GM23338 (cell line): ENCODE data around the gene ATG4C. TPM values are rescaled to one million over a fixed set of nuclear protein-coding genes. Genes with fewer than 3 reads are reported as not detected.

Experiments used
- ATAC-seq: fragments of 200-7000 bp; cut with Tn5 transposase; 3 replicates; pipeline ENCODE4 v1.9.1; 2020
- DNase-seq: peaks from one replicate; pipeline ENCODE4 v3.0.0-alpha.2; 2015; ENCODE audit warnings: low spot score
- H2AFZ ChIP-seq: fragments of 200-600 bp; sonication (generic); 2 replicates; pipeline ENCODE4 v1.8.0; 2016; ENCODE audit warnings: antibody characterized with exemption, mild to moderate bottlenecking, moderate library complexity
- H3F3A ChIP-seq: fragments of 200-600 bp; sonication (generic); replicated peaks from 2 replicates; pipeline ENCODE4 v1.8.0; 2017; ENCODE audit warnings: antibody characterized with exemption, mixed run types, low read depth
- H3K27ac ChIP-seq: fragments of 200-600 bp; sonication (generic); 2 replicates; pipeline ENCODE4 v1.6.1; 2016; ENCODE audit warnings: low read depth
- H3K27me3 ChIP-seq: fragments of 200-600 bp; sonication (generic); 2 replicates; pipeline ENCODE4 v1.8.0; 2016; ENCODE audit warnings: mild to moderate bottlenecking, mixed run types, moderate library complexity; ENCODE audit not compliant: insufficient read depth
- H3K36me3 ChIP-seq: fragments of 200-600 bp; sonication (generic); 2 replicates; pipeline ENCODE4 v1.8.0; 2016; ENCODE audit warnings: mild to moderate bottlenecking; ENCODE audit not compliant: insufficient read depth
- H3K4me1 ChIP-seq: fragments of 200-600 bp; sonication (generic); 2 replicates; pipeline ENCODE4 v1.8.0; 2016; ENCODE audit warnings: mild to moderate bottlenecking, moderate library complexity; ENCODE audit not compliant: insufficient read depth
- H3K4me2 ChIP-seq: fragments of 200-600 bp; sonication (generic); 2 replicates; pipeline ENCODE4 v1.7.1; 2017; ENCODE audit warnings: mixed run types
- H3K4me3 ChIP-seq: fragments of 200-600 bp; sonication (generic); 2 replicates; pipeline ENCODE4 v1.6.1; 2016; ENCODE audit warnings: mixed run types
- H3K79me2 ChIP-seq: fragments of 200-600 bp; sonication (generic); replicated peaks from 2 replicates; pipeline ENCODE4 v1.8.0; 2017; ENCODE audit warnings: mild to moderate bottlenecking; ENCODE audit not compliant: insufficient read depth
- H3K9me2 ChIP-seq: fragments of 200-600 bp; sonication (generic); 2 replicates; pipeline ENCODE4 v1.8.0; 2017; ENCODE audit not compliant: insufficient read depth
- H4K20me1 ChIP-seq: fragments of 200-600 bp; sonication (generic); replicated peaks from 2 replicates; pipeline ENCODE4 v1.8.0; 2017; ENCODE audit warnings: mild to moderate bottlenecking; ENCODE audit not compliant: insufficient read depth
- H3K27ac Mint-ChIP-seq: 2 replicates; pipeline ENCODE4 v1.8.0; 2020; ENCODE audit warnings: inconsistent platforms, mild to moderate bottlenecking, moderate library complexity, mixed read lengths
- H3K27me3 Mint-ChIP-seq: 3 replicates; pipeline ENCODE4 v1.8.0; 2022; ENCODE audit warnings: low read depth, mild to moderate bottlenecking, moderate library complexity, mixed read lengths, inconsistent platforms; ENCODE audit not compliant: insufficient read depth, poor library complexity
- H3K36me3 Mint-ChIP-seq: 3 replicates; pipeline ENCODE4 v1.8.0; 2021; ENCODE audit warnings: low read depth, mild to moderate bottlenecking, inconsistent platforms, moderate library complexity, mixed read lengths
- H3K4me1 Mint-ChIP-seq: 3 replicates; pipeline ENCODE4 v1.8.0; 2020; ENCODE audit warnings: mild to moderate bottlenecking, inconsistent platforms, mixed read lengths
- H3K4me3 Mint-ChIP-seq: 3 replicates; pipeline ENCODE4 v1.8.0; 2021; ENCODE audit warnings: moderate library complexity, mild to moderate bottlenecking, inconsistent platforms, mixed read lengths
- H3K9me3 Mint-ChIP-seq: 3 replicates; pipeline ENCODE4 v1.8.0; 2020; ENCODE audit warnings: moderate library complexity, mild to moderate bottlenecking, inconsistent platforms, mixed read lengths
- ETS1 ChIP-seq: IDR thresholded peaks from 2 replicates; pipeline ENCODE4 v1.6.1; 2016; ENCODE audit warnings: antibody characterized with exemption
- EZH2 ChIP-seq: fragments of 200-600 bp; sonication (generic); IDR thresholded peaks from one replicate; pipeline ENCODE4 v1.8.0; 2017; ENCODE audit warnings: antibody characterized with exemption, mild to moderate bottlenecking, low read depth; ENCODE audit not compliant: unreplicated experiment
- EZH2phosphoT487 ChIP-seq: fragments of 200-600 bp; sonication (generic); IDR thresholded peaks from one replicate; pipeline ENCODE4 v1.8.1; 2018; ENCODE audit warnings: antibody characterized with exemption; ENCODE audit not compliant: unreplicated experiment
- JUNB ChIP-seq: IDR thresholded peaks from one replicate; pipeline ENCODE4 v1.6.1; 2016; ENCODE audit warnings: antibody characterized with exemption; ENCODE audit not compliant: unreplicated experiment
- NANOG ChIP-seq: IDR thresholded peaks from 2 replicates; pipeline ENCODE4 v1.6.1; 2016; ENCODE audit warnings: antibody characterized with exemption, borderline replicate concordance
- POLR2AphosphoS5 ChIP-seq: IDR thresholded peaks from 2 replicates; pipeline ENCODE4 v1.6.1; 2016; ENCODE audit warnings: antibody characterized with exemption, low read depth
- STAT1 ChIP-seq: IDR thresholded peaks from one replicate; pipeline ENCODE4 v1.6.1; 2016; ENCODE audit warnings: antibody characterized with exemption; ENCODE audit not compliant: unreplicated experiment
- ZNF114 ChIP-seq: fragments of 250-450 bp; sonication (Bioruptor Pico); IDR thresholded peaks from 2 replicates; pipeline ENCODE4 v1.5.0; 2020; ENCODE audit warnings: mild to moderate bottlenecking, moderate library complexity
- ZNF331 ChIP-seq: fragments of 250-450 bp; sonication (Bioruptor Pico); IDR thresholded peaks from 2 replicates; pipeline ENCODE4 v1.5.0; 2020; ENCODE audit warnings: low read depth, mild to moderate bottlenecking, moderate library complexity
- ZNF462 ChIP-seq: fragments of 250-450 bp; sonication (Bioruptor Pico); IDR thresholded peaks from 2 replicates; pipeline ENCODE4 v1.5.0; 2020; ENCODE audit warnings: mild to moderate bottlenecking, moderate library complexity
- polyA plus RNA-seq: library from polyadenylated mRNA; unstranded; fragments of >200 nt; fragmentation: Nextera tagmentation; extraction: Ambion mirVana; gene quantifications from 2 replicates; pipeline ENCODE4 v1.2.1, GENCODE V29; 2016
- total RNA-seq: library from RNA; depleted of rRNA; stranded (reverse); fragments of >200 nt; shearing (Covaris generic); gene quantifications from 2 replicates; pipeline ENCODE4 v1.2.3, GENCODE V29; 2014
- TF ChIP-seq, protein P1 (sequence below): IDR thresholded peaks from one replicate; pipeline ENCODE4 v1.6.1; 2018; ENCODE audit warnings: antibody characterized with exemption; ENCODE audit not compliant: unreplicated experiment

The ATG4C gene
- total and polyA plus RNA-seq, 2 experiments from 2014 or later = 15.7 to 18.6 TPM

DNA sequence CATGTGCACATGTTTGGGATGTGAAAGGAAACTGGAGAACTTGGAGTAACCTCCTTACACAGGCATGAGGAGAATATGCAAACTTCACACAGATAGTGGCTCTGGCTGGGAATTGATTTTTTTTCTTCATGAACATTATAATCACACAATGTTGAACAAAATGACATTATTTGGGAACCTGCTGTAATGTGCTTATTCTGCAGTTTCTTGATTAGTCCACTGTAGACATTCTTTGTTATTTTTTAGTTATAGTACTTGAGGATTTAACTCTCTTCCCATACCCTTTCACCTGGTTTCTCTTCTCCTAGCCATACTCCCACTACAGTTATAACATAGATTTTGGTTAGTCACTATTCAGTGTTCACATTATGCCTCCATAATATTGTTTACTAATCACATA lies 68.3 kb downstream of the ATG4C start (continued):
- TF ChIP-seq ZNF331 (CRISPR knock-in tag) (no peak), POLR2AphosphoS5 (no peak), EZH2 (no peak), ETS1 (no peak), ZNF114 (CRISPR knock-in tag) (no peak), NANOG (no peak)

GRCh38 chr1:62856960-62857359 lies 73.0 kb downstream of the ATG4C start:
- no peaks in the 10 kb centered on the region for H3K9me3 Mint-ChIP-seq
- Histone ChIP-seq H3K4me3 (no peak overlapping the region), H4K20me1 (no peaks in the 10 kb centered on the region), H3K4me2 (no peak overlapping the region), H3K36me3 (no peaks in the 10 kb centered on the region; the same call in 1 of the 2 replicates), H3K4me1 (no peaks in the 10 kb centered on the region), H3K79me2 (no peaks in the 10 kb centered on the region), H2AFZ (no peak overlapping the region), H3K27me3 (no peaks in the 10 kb centered on the region), H3K27ac (no peak overlapping the region), H3F3A (no peaks in the 10 kb centered on the region), H3K9me2 (no peaks in the 10 kb centered on the region)
- DNase-seq (no peak), ATAC-seq (no peak)
- H3K4me3 Mint-ChIP-seq = no peak overlapping the region
- no peaks in the 10 kb centered on the region for H3K4me1 Mint-ChIP-seq
- peaks cover 4% of the 10 kb centered on the region for H3K27me3 Mint-ChIP-seq
- peaks cover 3% of the 10 kb centered on the region; the same call in 1 of the 3 replicates for H3K36me3 Mint-ChIP-seq
- no peak overlapping the region for H3K27ac Mint-ChIP-seq
- TF ChIP-seq STAT1 (no peak), EZH2phosphoT487 (no peak), JUNB (no peak), ZNF114 (CRISPR knock-in tag) (no peak), ZNF462 (CRISPR knock-in tag) (no peak), ZNF331 (CRISPR knock-in tag) (no peak), POLR2AphosphoS5 (no peak), ETS1 (no peak), EZH2 (no peak)
- TF ChIP-seq, protein P1, sequence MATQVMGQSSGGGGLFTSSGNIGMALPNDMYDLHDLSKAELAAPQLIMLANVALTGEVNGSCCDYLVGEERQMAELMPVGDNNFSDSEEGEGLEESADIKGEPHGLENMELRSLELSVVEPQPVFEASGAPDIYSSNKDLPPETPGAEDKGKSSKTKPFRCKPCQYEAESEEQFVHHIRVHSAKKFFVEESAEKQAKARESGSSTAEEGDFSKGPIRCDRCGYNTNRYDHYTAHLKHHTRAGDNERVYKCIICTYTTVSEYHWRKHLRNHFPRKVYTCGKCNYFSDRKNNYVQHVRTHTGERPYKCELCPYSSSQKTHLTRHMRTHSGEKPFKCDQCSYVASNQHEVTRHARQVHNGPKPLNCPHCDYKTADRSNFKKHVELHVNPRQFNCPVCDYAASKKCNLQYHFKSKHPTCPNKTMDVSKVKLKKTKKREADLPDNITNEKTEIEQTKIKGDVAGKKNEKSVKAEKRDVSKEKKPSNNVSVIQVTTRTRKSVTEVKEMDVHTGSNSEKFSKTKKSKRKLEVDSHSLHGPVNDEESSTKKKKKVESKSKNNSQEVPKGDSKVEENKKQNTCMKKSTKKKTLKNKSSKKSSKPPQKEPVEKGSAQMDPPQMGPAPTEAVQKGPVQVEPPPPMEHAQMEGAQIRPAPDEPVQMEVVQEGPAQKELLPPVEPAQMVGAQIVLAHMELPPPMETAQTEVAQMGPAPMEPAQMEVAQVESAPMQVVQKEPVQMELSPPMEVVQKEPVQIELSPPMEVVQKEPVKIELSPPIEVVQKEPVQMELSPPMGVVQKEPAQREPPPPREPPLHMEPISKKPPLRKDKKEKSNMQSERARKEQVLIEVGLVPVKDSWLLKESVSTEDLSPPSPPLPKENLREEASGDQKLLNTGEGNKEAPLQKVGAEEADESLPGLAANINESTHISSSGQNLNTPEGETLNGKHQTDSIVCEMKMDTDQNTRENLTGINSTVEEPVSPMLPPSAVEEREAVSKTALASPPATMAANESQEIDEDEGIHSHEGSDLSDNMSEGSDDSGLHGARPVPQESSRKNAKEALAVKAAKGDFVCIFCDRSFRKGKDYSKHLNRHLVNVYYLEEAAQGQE = no peak
